Adrenal gland (tissue), 12 donors: ENCODE measurements around the gene PLEKHN1. TPM values are rescaled to one million over a fixed set of nuclear protein-coding genes. Genes with fewer than 3 reads are reported as not detected.

ENCODE experiments used
- DNase-seq, 7 donors: peaks; one replicate each; pipeline ENCODE4 v3.0.0-alpha.2; 2019 to 2020
- H3K27ac ChIP-seq, 5 donors: fragments of 200-600 bp; sonication (generic) in 4 of 5; 1 replicate in 3 of 5; 2 replicates in 2 of 5; pipeline versions ENCODE4 v1.5.1 to v1.8.0; 2016 to 2020; ENCODE audit warnings: mild to moderate bottlenecking in 1 of 5
- H3K27me3 ChIP-seq: fragments of 200-600 bp; 2 replicates; pipeline ENCODE4 v1.8.0; 2021
- H3K36me3 ChIP-seq, 2 donors: fragments of 200-600 bp; replicated peaks in 1 of 2; 1 replicate in 1 of 2; 2 replicates in 1 of 2; pipeline versions ENCODE4 v1.5.1 to v1.8.0; 2018 to 2022
- H3K4me1 ChIP-seq, 2 donors: fragments of 200-600 bp; replicated peaks in 1 of 2; 1 replicate in 1 of 2; 2 replicates in 1 of 2; pipeline versions ENCODE4 v1.5.1 to v1.8.0; 2018 to 2021
- H3K4me3 ChIP-seq, 4 donors: fragments of 200-600 bp; sonication (generic) in 3 of 4; one replicate each; pipeline ENCODE4 v1.5.1; 2016 to 2018
- H3K9me3 ChIP-seq, 3 donors: fragments of 200-600 bp; sonication (generic) in 1 of 3; replicated peaks in 1 of 3; 1 replicate in 2 of 3; 2 replicates in 1 of 3; pipeline versions ENCODE4 v1.5.1 to v1.8.0; 2016 to 2021
- CTCF ChIP-seq, 6 experiments: fragments of 450-650 bp in 4 of 6; fragments of 200-600 bp in 2 of 6; sonication (generic) in 1 of 6; IDR thresholded peaks; 1 replicate in 5 of 6; 2 replicates in 1 of 6; pipeline versions ENCODE4 v1.5.1 to v1.8.0; 2016 to 2021; ENCODE audit warnings: antibody characterized with exemption in 6 of 6, mild to moderate bottlenecking in 2 of 6, moderate library complexity in 1 of 6
- POLR2A ChIP-seq, 2 donors: fragments of 450-650 bp; IDR thresholded peaks; one replicate each; pipeline ENCODE4 v1.6.1; 2017; ENCODE audit warnings: antibody characterized with exemption in 2 of 2, mild to moderate bottlenecking in 2 of 2, moderate library complexity in 1 of 2
- WGBS, 4 donors: extraction: QIAGEN DNeasy Blood & Tissue Kit in 2 of 4; methylation state at CpG; one replicate each; pipeline versions ENCODE4 v1.1.5 to v1.1.7; 2013 to 2017; 5-methylcytosine and 5-hydroxymethylcytosine counted together
- intact Hi-C, 2 donors: fragments of 100-400 bp; cut with DNase I; formaldehyde crosslinking; loops; one replicate each; pipeline versions ENCODE4 v1.14.1 to v1.15.0; 2022 to 2023
- polyA plus RNA-seq, 3 donors: library from polyadenylated mRNA; stranded (reverse); fragments of 200-250 nt in 2 of 3; fragments of 350-450 nt in 1 of 3; fragmentation: Illumina TruSeq in 1 of 3; extraction: RNeasy Lipid Tissue Mini Kit (QIAGEN cat#74804) in 1 of 3; gene quantifications; one replicate each; pipeline ENCODE4 v1.2.3, GENCODE V29; 2013 to 2014
- total RNA-seq, 9 donors: library from RNA; depleted of rRNA in 4 of 9; stranded (reverse); fragments of >200 nt in 4 of 9; fragments of 120-200 nt in 1 of 9; fragmentation: NEBNext Ultra II Directional in 1 of 9; extraction: Animal tissue kit (Norgen Biotek cat#: 25700) in 1 of 9; gene quantifications; one replicate each; pipeline versions ENCODE4 v1.1.0 to v1.2.4, GENCODE V29; 2013 to 2023
- donor health status: healthy with polysubstance abuse.
- donor health status: Bipolar disorder and iron deficiency.
- donor health status: DM: yes; HTN: yes; CAD: no.
- donor health status: DM: no; HTN: no; CAD: no.
- donor health status: DM: no; HTN: no; CAD: no.
- donor health status: DM: yes; HTN: yes; CAD: no.

The PLEKHN1 gene
- total and polyA plus RNA-seq, 12 donors: 0.05 to 10.5 (median 1.3) TPM; not detected in 3

GRCh38 chr1:942411-942821 is 23.9 kb upstream of the PLEKHN1 start:
- Histone ChIP-seq H3K4me3 (peak overlapping the region in 2 of 4 donors; percentile 4 to 46), H3K4me1 (peaks cover 8 to 26% of the 10 kb centered on the region in 2 donors), H3K36me3 (peaks cover 0 to 19% of the 10 kb centered on the region in 2 donors), H3K9me3 (no peaks in the 10 kb centered on the region), H3K27ac (peak overlapping the region in 4 of 5 donors; percentile 26 to 92 (median 66)), H3K27me3 (peaks cover 33% of the 10 kb centered on the region)
- 0 to 3% (median 2%) methylated on average over 1 to 45 of the region's 48 CpGs; no CpG with 5 or more reads in 1 of the 4 donors for WGBS, 4 donors
- DNase-seq: no peak
- intact Hi-C loops: no loop called here
- TF ChIP-seq POLR2A (IDR thresholded peaks at IDR 0.05): no peak
- no peak for TF ChIP-seq CTCF (IDR thresholded peaks at IDR 0.05)

- Histone ChIP-seq H3K9me3 (no peaks in the 10 kb centered on the region), H3K4me3 (peak overlapping the region in 1 of 4 donors; percentile 46), H3K27me3 (peaks cover 33% of the 10 kb centered on the region), H3K36me3 (peaks cover 0 to 25% of the 10 kb centered on the region in 2 donors), H3K27ac (peak overlapping the region in 4 of 5 donors; percentile 26 to 92 (median 66)), H3K4me1 (peaks cover 8 to 26% of the 10 kb centered on the region in 2 donors)
- WGBS, 4 donors: 10 to 31% (median 16%) methylated on average over 7 to 27 of the region's 27 CpGs
- intact Hi-C loops: no loop called here
- peak; percentile 21 to 66 for TF ChIP-seq POLR2A (IDR thresholded peaks at IDR 0.05)
- no peak for TF ChIP-seq CTCF (IDR thresholded peaks at IDR 0.05)
- DNase-seq: peak in 6 of 7 donors; percentile 22 to 93 (median 58)
Measured at GRCh38 chr1:942864-943533, 23.3 kb upstream of the PLEKHN1 start.

GRCh38 chr1:943545-944340 is 22.5 kb upstream of the PLEKHN1 start:
- DNase-seq: no peak
- no peak for TF ChIP-seq POLR2A (IDR thresholded peaks at IDR 0.05)
- TF ChIP-seq CTCF (IDR thresholded peaks at IDR 0.05): no peak
- WGBS, 4 donors: 64 to 79% (median 72%) methylated on average over 10 to 27 of the region's 27 CpGs
- Histone ChIP-seq H3K4me1 (peaks cover 8 to 26% of the 10 kb centered on the region in 2 donors), H3K27me3 (peaks cover 33% of the 10 kb centered on the region), H3K4me3 (no peak overlapping the region), H3K36me3 (peaks cover 0 to 32% of the 10 kb centered on the region in 2 donors), H3K27ac (peak overlapping the region in 4 of 5 donors; percentile 19 to 92 (median 63)), H3K9me3 (no peaks in the 10 kb centered on the region)
- intact Hi-C loops: no loop called here
